Loucy (cell line): ENCODE results near the gene VSIG10.

Experiments used
- H2AFZ ChIP-seq: fragments of 200-600 bp; sonication (generic); 2 replicates; pipeline ENCODE4 v1.6.0; 2016; ENCODE audit warnings: antibody characterized with exemption, mild to moderate bottlenecking, low read length, moderate library complexity
- H3F3A ChIP-seq: fragments of 200-600 bp; 2 replicates; pipeline ENCODE4 v1.6.0; 2016; ENCODE audit warnings: antibody characterized with exemption, low read depth, mild to moderate bottlenecking
- H3K27me3 ChIP-seq: fragments of 200-600 bp; sonication (generic); 2 replicates; pipeline ENCODE4 v1.6.1; 2014; ENCODE audit warnings: low read length, mild to moderate bottlenecking; ENCODE audit not compliant: insufficient read depth, poor library complexity, severe bottlenecking
- H3K36me3 ChIP-seq: fragments of 200-600 bp; sonication (generic); 2 replicates; pipeline ENCODE4 v1.6.1; 2016; ENCODE audit warnings: low read length; ENCODE audit not compliant: insufficient read depth
- H3K4me1 ChIP-seq: fragments of 200-600 bp; sonication (generic); 2 replicates; pipeline ENCODE4 v1.5.1; 2014; ENCODE audit warnings: low read length, mild to moderate bottlenecking; ENCODE audit not compliant: insufficient read depth, poor library complexity, severe bottlenecking
- H3K4me2 ChIP-seq: fragments of 200-600 bp; sonication (generic); 2 replicates; pipeline ENCODE4 v1.6.0; 2014; ENCODE audit warnings: antibody characterized with exemption, low read length, low read depth, mild to moderate bottlenecking; ENCODE audit not compliant: poor library complexity, severe bottlenecking
- H3K4me3 ChIP-seq: fragments of 200-600 bp; sonication (generic); 2 replicates; pipeline ENCODE4 v1.5.1; 2014; ENCODE audit warnings: low read length, mild to moderate bottlenecking, mixed read lengths; ENCODE audit not compliant: poor library complexity, severe bottlenecking
- H3K79me2 ChIP-seq: fragments of 200-600 bp; sonication (generic); 2 replicates; pipeline ENCODE4 v1.6.1; 2014; ENCODE audit warnings: low read length; ENCODE audit not compliant: insufficient read depth
- H3K9ac ChIP-seq: fragments of 200-600 bp; sonication (generic); 2 replicates; pipeline ENCODE4 v1.6.0; 2014; ENCODE audit warnings: mild to moderate bottlenecking, low read depth, low read length, moderate library complexity; ENCODE audit not compliant: poor library complexity, severe bottlenecking
- H3K9me2 ChIP-seq: fragments of 200-600 bp; sonication (generic); replicated peaks from 2 replicates; pipeline ENCODE4 v1.6.1; 2016; ENCODE audit warnings: low read depth, low read length, mixed read lengths
- H3K9me3 ChIP-seq: fragments of 200-600 bp; sonication (generic); 2 replicates; pipeline ENCODE4 v1.6.1; 2014; ENCODE audit warnings: mild to moderate bottlenecking, antibody characterized with exemption, low read length, low read depth; ENCODE audit not compliant: insufficient read depth
- H4K20me1 ChIP-seq: fragments of 200-600 bp; sonication (generic); 2 replicates; pipeline ENCODE4 v1.6.0; 2014; ENCODE audit warnings: antibody characterized with exemption, low read length, mild to moderate bottlenecking; ENCODE audit not compliant: insufficient read depth, poor library complexity, severe bottlenecking
- CTCF ChIP-seq: fragments of 200-600 bp; sonication (generic); conservative IDR thresholded peaks from 2 replicates; pipeline ENCODE4 v1.5.1; 2014; ENCODE audit warnings: mild to moderate bottlenecking, antibody characterized with exemption, low read length
- EZH2phosphoT487 ChIP-seq: fragments of 200-600 bp; IDR thresholded peaks from 2 replicates; pipeline ENCODE4 v1.6.1; 2018; ENCODE audit warnings: antibody characterized with exemption, mild to moderate bottlenecking, moderate library complexity, borderline replicate concordance

Gene VSIG10

GRCh38 chr12:118058881-118059280, 44.9 kb downstream of the VSIG10 start:
- peak overlapping the region; percentile 92 for H3K4me2 ChIP-seq
- H3K9me2 ChIP-seq = no peaks in the 10 kb centered on the region
- H3K4me1 ChIP-seq = peaks cover 27% of the 10 kb centered on the region
- H4K20me1 ChIP-seq = peaks cover 11% of the 10 kb centered on the region
- TF ChIP-seq CTCF (no peak), EZH2phosphoT487 (no peak)
- H3K9ac ChIP-seq = peak overlapping the region; percentile 86
- H3K27me3 ChIP-seq = no peaks in the 10 kb centered on the region
- peak overlapping the region; percentile 83 for H3K4me3 ChIP-seq
- peaks cover 38% of the 10 kb centered on the region for H3K79me2 ChIP-seq
- H3F3A ChIP-seq = 0 out of 2 replicates have a peak, but pooled peaks cover 7% of the 10 kb centered on the region
- no peaks in the 10 kb centered on the region for H3K36me3 ChIP-seq
- no peaks in the 10 kb centered on the region for H3K9me3 ChIP-seq
- H2AFZ ChIP-seq = no peak overlapping the region

- Histone ChIP-seq H3K79me2 (peaks cover 38% of the 10 kb centered on the region), H2AFZ (no peak overlapping the region), H3K27me3 (no peaks in the 10 kb centered on the region), H3K36me3 (no peaks in the 10 kb centered on the region), H3K9ac (no peak overlapping the region), H3K9me3 (no peaks in the 10 kb centered on the region), H3F3A (0 out of 2 replicates have a peak, but pooled peaks cover 5% of the 10 kb centered on the region), H3K9me2 (no peaks in the 10 kb centered on the region), H3K4me2 (no peak overlapping the region), H3K4me1 (peaks cover 23% of the 10 kb centered on the region), H4K20me1 (peaks cover 11% of the 10 kb centered on the region), H3K4me3 (no peak overlapping the region)
- no peak for TF ChIP-seq EZH2phosphoT487
- no peak for TF ChIP-seq CTCF
Measured at GRCh38 chr12:118058227-118058626, 45.6 kb downstream of the VSIG10 start.

GRCh38 chr12:118055865-118056773, 47.7 kb downstream of the VSIG10 start:
- peaks cover 20% of the 10 kb centered on the region for H3K79me2 ChIP-seq
- H3K9ac ChIP-seq = no peak overlapping the region
- no peaks in the 10 kb centered on the region for H3K27me3 ChIP-seq
- no peak for TF ChIP-seq EZH2phosphoT487
- TF ChIP-seq CTCF = no peak
- H3K36me3 ChIP-seq = no peaks in the 10 kb centered on the region
- H4K20me1 ChIP-seq = peaks cover 11% of the 10 kb centered on the region
- H3K4me3 ChIP-seq = no peak overlapping the region
- H3K9me3 ChIP-seq = no peaks in the 10 kb centered on the region
- H3K4me2 ChIP-seq = no peak overlapping the region
- H2AFZ ChIP-seq = no peak overlapping the region
- no peaks in the 10 kb centered on the region for H3K9me2 ChIP-seq
- peaks cover 15% of the 10 kb centered on the region for H3K4me1 ChIP-seq
- H3F3A ChIP-seq = 0 out of 2 replicates have a peak, but pooled peaks cover 5% of the 10 kb centered on the region
